GM21423 (cell line): ENCODE measurements around the gene TTL.
A peak's percentile ranks its signal among the peaks of the same experiment; 100 is the strongest.
"Not testable (repeated sequence)": the region's sequence is repeated elsewhere in the genome, so short reads cannot be mapped to it uniquely, and the experiment has no call there.

Experiments used
- ATAC-seq: cut with Tn5 transposase; IDR thresholded peaks from one replicate; pipeline ENCODE4 v1.9.1; 2021; ENCODE audit warnings: mild to moderate bottlenecking, moderate library complexity; ENCODE audit not compliant: unreplicated experiment

The TTL gene

GRCh38 chr2:112474844-112475486 lies 7.0 kb upstream of the TTL start:
- no peak for ATAC-seq

DNA sequence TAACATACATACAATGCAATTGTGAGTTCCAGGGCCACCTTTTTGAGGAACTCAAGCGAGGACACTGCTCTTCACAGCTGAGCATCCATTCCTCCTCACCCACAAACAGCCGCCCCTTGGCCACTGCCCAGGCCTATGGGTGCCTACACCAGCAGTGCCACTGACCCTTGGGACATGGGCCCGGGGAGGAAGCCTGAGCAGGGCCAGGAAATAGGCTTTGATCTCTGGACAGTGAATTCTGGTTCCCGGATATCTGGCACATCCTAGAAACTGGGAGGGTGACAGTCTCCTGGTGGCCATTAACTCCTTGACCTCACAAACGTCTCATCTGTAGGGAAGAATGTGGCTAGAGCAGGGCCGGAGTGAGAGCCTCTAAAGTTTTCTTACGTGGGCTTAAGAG lies 5.5 kb upstream of the TTL start:
- ATAC-seq, result no peak

DNA sequence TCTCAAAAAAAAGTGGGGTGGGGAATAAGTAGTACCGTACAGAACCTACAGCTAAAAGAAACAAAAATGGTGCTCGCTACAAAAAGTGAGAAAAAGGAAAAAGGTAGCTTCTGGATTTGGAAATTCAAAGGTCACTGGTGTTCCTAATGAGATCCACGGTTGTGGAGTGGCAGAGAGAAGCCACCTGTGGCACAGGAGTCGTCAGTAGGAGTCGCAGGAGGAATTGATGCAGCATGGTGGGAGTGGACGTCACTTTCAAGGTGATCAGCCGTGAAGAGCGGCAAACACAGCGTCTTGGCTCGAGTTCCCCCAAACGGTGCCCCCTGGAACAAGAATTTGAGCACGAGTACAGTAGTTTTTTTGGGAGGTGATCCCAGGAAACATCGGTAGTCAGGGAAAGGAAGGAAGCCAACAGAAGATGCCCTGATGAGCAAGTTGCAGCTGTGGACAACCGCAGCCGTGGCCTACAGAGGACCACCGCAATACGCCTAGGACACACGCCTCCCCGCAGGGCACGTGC lies 1.4 kb upstream of the TTL start:
- no peak for ATAC-seq

- ATAC-seq, result peak; percentile 64
These were observed 867 bp upstream of the TTL start for GRCh38 chr2:112481050-112481527.

- peak; percentile 16 for ATAC-seq
These were observed 519 bp downstream of the TTL start for GRCh38 chr2:112482309-112483041.

DNA sequence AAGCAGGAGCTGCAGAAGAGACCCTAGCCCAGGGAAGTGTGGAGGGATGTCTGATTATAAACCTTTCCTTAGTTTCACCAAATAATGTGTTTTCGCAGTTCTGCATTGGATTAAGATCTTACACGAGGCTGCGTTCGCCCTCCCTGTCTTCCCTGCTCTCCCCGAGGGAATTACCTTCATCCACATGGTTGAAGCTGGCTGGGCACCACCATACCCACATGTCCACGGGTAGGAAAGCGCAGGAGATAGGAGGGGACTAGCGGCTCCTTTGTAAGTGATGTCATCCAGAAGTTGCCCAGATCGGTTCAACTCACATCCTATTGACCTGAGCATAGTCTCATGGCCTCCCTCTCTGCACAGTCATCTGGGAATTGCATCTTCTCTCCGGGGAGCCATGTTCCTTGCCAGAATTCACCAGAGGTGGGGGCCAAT lies 1.1 kb downstream of the TTL start:
- ATAC-seq, result no peak

- no peak for ATAC-seq
These were observed 1.9 kb downstream of the TTL start for GRCh38 chr2:112483831-112484230.

DNA sequence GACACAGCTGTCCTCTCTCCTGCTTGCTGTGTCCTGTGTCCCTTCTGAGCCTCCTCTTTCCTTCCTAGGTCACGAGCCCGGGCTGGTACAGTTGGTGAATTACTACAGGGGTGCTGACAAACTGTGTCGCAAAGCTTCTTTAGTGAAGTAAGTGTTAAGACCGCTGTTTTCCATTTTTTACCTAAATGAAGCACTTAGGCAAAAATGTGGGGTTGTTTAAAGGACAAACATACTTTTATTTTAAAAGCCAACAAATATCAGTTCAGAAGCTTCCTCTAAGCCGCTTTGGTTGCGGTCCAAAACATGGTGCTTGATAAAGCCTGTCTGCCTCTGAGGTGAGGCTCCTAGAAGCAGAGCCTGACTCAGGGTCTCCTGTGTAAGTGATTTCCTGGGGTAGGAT lies 3.9 kb downstream of the TTL start:
- ATAC-seq, result no peak

GRCh38 chr2:112486895-112487294 lies 4.9 kb downstream of the TTL start:
- no peak for ATAC-seq

DNA sequence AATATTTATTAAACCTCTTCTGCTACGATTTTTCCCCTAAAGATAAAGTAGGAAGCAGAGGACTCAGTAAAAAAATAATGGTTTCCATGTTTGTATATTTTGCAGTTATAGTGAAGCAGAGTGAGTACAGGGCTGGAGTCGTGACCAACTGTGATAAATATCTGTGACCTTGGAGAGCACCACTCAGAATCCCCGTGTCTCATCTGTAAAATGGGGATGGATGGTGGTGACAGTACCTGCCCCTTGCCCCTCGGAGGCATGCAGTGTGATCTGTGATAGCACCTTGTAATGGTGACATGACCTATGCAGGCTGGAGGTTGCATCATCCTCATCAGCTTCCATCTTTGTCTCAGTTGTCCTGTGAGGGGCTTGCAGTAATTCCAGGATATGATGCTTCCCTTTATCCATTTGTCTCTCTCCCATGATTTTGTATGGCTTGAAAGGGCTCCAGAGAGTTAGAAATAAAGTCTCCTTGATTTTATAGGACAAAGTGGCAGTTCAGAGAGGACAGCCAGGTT lies 5.5 kb downstream of the TTL start:
- ATAC-seq, result no peak

- no peak for ATAC-seq
These were observed 6.2 kb downstream of the TTL start for GRCh38 chr2:112488201-112488600.

GRCh38 chr2:112491946-112492345 lies 10.0 kb downstream of the TTL start:
- ATAC-seq, result no peak

DNA sequence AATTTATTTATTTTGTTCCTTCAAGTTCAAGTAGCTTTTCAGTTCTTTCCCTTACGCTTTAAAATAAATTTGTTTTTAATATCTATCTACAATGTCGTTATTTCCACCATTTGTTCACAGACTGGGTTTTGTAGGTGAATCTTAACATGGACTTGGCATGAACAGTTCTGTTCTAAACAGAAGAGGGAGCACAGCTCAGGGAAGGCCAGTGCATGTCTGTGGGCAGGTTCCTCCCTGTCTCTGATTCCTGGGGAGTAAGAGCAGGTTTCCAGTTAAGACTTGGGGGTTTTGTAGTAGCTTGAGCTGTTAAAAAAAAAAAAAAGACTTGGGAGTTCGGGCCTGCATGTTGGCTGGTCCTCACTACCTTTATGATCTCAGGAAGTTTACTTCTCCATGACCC lies 11.1 kb downstream of the TTL start:
- ATAC-seq, result no peak

DNA sequence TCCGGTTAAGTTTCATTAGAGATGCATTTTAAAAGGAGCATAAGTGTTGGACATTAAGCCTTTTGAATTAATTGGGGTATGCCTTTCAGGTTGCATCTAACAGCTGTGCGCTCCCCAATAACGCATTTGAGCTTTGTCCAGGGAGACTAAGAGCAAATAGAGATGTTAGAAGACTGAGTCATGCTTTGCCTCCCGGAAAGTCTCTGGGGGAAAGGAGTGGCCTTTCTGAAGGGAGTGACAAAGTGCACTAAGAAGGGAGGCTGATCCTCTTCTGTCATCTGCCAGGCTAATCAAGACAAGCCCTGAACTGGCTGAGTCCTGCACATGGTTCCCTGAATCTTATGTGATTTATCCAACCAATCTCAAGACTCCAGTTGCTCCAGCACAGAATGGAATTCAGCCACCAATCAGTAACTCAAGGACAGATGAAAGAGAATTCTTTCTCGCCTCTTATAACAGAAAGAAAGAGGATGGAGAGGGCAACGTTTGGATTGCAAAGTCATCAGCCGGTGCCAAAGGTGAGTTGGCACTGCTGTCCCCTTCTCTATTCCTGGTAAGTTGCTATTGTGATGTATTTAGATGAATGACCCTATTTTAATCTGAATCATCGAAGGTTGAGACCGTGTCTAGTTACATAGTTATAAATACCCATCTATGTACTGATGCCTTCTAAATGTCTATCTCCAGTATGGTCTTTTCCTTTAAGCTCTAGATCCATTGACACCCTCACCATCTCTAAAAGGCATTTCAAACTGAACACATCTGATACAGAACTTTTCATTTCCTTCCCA lies 12.1 kb downstream of the TTL start:
- ATAC-seq, result no peak

DNA sequence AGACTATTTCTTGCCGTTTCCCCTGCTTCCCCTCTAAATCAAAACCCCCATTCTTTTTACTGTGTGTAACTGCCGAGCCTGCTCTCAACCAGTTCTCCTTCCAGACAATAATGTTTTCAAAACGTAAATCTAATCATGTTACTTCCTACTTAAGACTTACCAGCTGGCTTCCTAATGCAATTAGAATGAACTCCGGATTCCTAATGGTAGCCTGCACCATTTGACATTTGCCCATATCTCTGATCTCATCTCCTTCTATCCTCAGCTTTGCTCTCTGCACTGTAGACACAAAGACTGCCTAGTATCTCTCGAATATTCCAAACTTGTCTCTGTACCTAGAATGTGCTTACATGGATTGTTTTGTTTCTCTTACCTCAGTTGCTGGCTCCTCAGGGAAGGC lies 12.9 kb downstream of the TTL start:
- ATAC-seq, result no peak

DNA sequence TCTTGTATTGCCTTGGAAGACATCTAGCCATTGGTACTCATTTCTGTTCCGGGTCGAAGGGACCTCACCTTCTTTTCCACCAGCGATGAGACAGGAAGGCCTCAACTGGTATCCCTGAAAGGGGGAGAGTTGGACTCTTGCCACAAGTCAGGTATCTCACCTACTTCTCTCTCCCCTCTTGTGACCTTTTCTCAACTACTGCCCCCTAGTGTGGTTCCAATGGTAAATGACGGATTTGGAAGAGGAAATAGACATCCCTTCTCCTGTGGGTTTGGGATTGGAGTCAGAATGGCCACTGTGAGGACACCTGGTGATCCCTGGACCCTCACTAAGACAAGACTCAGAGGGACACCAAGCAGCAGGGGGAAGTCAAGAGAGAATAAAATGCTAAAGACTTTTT lies 13.9 kb downstream of the TTL start:
- not testable (repeated sequence) for ATAC-seq

DNA sequence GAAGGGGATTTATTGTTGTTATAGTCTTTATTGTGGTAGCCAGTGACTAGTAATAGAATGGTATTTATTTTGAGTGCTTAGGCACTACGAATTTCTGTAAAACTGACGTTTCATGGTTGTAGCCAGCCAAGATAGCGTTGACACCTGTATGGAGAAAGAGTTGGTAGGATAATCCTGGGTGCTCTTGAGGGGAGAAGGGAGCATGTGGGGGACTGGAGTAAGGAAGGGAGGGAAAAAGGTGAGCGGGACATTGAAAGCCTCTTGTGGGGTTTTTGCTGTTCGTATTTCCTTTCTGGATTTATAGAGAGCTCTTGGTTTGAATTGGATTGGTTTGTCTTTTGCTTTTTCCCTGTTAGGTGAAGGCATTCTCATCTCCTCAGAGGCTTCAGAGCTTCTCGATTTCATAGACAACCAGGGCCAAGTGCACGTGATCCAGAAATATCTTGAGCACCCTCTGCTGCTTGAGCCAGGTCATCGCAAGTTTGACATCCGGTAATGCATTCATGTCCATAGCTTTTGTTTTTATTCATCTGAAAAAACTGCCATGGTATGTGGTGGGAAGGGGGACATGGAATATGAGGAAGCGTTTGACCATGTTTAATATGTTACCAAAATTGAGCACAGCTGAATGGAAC lies 19.0 kb downstream of the TTL start:
- ATAC-seq, result not testable (repeated sequence)

DNA sequence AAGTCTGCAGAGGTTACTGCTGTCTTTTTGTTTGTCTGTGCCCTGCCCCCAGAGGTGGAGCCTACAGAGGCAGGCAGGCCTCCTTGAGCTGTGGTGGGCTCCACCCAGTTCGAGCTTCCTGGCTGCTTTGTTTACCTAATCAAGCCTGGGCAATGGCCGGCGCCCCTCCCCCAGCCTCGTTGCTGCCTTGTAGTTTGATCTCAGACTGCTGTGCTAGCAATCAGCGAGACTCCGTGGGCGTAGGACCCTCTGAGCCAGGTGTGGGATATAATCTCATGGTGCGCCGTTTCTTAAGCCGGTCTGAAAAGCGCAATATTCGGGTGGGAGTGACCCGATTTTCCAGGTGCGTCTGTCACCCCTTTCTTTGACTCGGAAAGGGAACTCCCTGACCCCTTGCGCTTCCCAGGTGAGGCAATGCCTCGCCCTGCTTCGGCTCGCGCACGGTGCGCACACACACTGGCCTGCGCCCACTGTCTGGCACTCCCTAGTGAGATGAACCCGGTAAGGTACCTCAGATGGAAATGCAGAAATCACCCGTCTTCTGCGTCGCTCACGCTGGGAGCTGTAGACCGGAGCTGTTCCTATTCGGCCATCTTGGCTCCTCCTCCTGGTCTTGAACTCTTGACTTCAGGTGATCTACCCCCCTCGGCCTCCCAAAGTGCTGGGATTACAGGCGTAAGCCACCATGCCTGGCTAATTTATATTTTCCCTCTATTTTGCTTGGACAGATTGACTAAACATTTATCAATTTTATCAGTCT lies 27.5 kb downstream of the TTL start:
- ATAC-seq, result not testable (repeated sequence)

GRCh38 chr2:112516801-112517200 lies 34.8 kb downstream of the TTL start:
- ATAC-seq, result no peak

- ATAC-seq, result no peak
These were observed 36.9 kb downstream of the TTL start for GRCh38 chr2:112518807-112519206.
